SK-MEL-5 (cell line): Measurements from ENCODE around the gene NDFIP2. TPM values are rescaled to one million over a fixed set of nuclear protein-coding genes. Genes with fewer than 3 reads are reported as not detected.
"Not testable (repeated sequence)": the region's sequence is repeated elsewhere in the genome, so short reads cannot be mapped to it uniquely, and the experiment has no call there.

Source experiments
- DNase-seq: peaks from one replicate; pipeline ENCODE4 v3.0.0-alpha.2; 2016; ENCODE audit warnings: low read depth, low spot score
- in situ Hi-C: cut with HindIII; loops from 2 replicates; pipeline ENCODE4 v1.10.0; 2016; ENCODE audit warnings: low sequenced_read_pairs, high pct_unique_total_duplicates, low pct_unique_long_range_greater_than_20kb
- total RNA-seq: library from RNA; depleted of rRNA; stranded (reverse); fragments of >200 nt; shearing (Covaris generic); gene quantifications from 2 replicates; pipeline ENCODE4 v1.2.3, GENCODE V29; 2014

Gene NDFIP2
- total RNA-seq, 1 experiment from 2014 or later: 49.6 TPM

- in situ Hi-C loops: no loop called here
- DNase-seq: no peak
These were observed 66.5 kb downstream of the NDFIP2 start for GRCh38 chr13:79547211-79548195.

- peak; percentile 55 for DNase-seq
- in situ Hi-C loops: no loop called here
These were observed 67.9 kb downstream of the NDFIP2 start for GRCh38 chr13:79548902-79549301.

GRCh38 chr13:79549355-79550106 is 68.6 kb downstream of the NDFIP2 start:
- in situ Hi-C loops: no loop called here
- DNase-seq: no peak

GRCh38 chr13:79557666-79558065 is 76.7 kb downstream of the NDFIP2 start:
- in situ Hi-C loops: no loop called here
- DNase-seq: no peak

- no peak for DNase-seq
- in situ Hi-C loops: no loop called here
These were observed 80.0 kb downstream of the NDFIP2 start for GRCh38 chr13:79560954-79561353.

GRCh38 chr13:79562557-79562956 is 81.6 kb downstream of the NDFIP2 start:
- in situ Hi-C loops: no loop called here

GRCh38 chr13:79566118-79566517 is 85.2 kb downstream of the NDFIP2 start:
- no peak for DNase-seq
- in situ Hi-C loops: no loop called here

More at GRCh38 chr13:79562557-79562956, 81.6 kb downstream of the NDFIP2 start:
- DNase-seq: no peak

- DNase-seq: no peak
- in situ Hi-C loops: no loop called here
These were observed 90.2 kb downstream of the NDFIP2 start for GRCh38 chr13:79571147-79571546.

- in situ Hi-C loops, DNase-seq: not testable (repeated sequence)
These were observed 92.9 kb downstream of the NDFIP2 start for GRCh38 chr13:79573892-79574291.

- no peak for DNase-seq
- in situ Hi-C loops: no loop called here
These were observed 100.9 kb downstream of the NDFIP2 start for GRCh38 chr13:79581870-79582315.

GRCh38 chr13:79582896-79583295 is 101.9 kb downstream of the NDFIP2 start:
- in situ Hi-C loops: no loop called here
- DNase-seq: no peak

GRCh38 chr13:79585033-79585432 is 104.1 kb downstream of the NDFIP2 start:
- in situ Hi-C loops: no loop called here
- no peak for DNase-seq

- in situ Hi-C loops: no loop called here
These were observed 108.8 kb downstream of the NDFIP2 start for GRCh38 chr13:79589603-79590393.

GRCh38 chr13:79590394-79590676 is 109.4 kb downstream of the NDFIP2 start:
- in situ Hi-C loops: no loop called here
- DNase-seq: no peak

More at GRCh38 chr13:79589603-79590393, 108.8 kb downstream of the NDFIP2 start:
- no peak for DNase-seq

- DNase-seq: no peak
- in situ Hi-C loops: no loop called here
These were observed 110.5 kb downstream of the NDFIP2 start for GRCh38 chr13:79591493-79591892.

GRCh38 chr13:79593121-79593520 is 112.2 kb downstream of the NDFIP2 start:
- in situ Hi-C loops: no loop called here

GRCh38 chr13:79593641-79594275 is 112.8 kb downstream of the NDFIP2 start:
- no peak for DNase-seq
- in situ Hi-C loops: no loop called here

More at GRCh38 chr13:79593121-79593520, 112.2 kb downstream of the NDFIP2 start:
- DNase-seq: no peak
